GM18873 (cell line): ENCODE results near the gene SULT1E1.

ENCODE experiments used
- ATAC-seq: cut with Tn5 transposase; IDR thresholded peaks from one replicate; pipeline ENCODE4 v1.9.1; 2021; ENCODE audit warnings: mild to moderate bottlenecking, moderate library complexity, moderate number of reproducible peaks; ENCODE audit not compliant: unreplicated experiment, low FRiP score

The SULT1E1 gene

GRCh38 chr4:69860052-69860451 lies at the start of gene SULT1E1:
Gene SULT1E1 (minus strand): TSS chr4:69860145. CDS start chr4:69857644, 2,501 bp downstream.
- ATAC-seq: no peak

- no peak for ATAC-seq
Measured at GRCh38 chr4:69909195-69909594, 49.2 kb upstream of the SULT1E1 start.

- ATAC-seq: no peak
Measured at GRCh38 chr4:69907151-69907550, 47.2 kb upstream of the SULT1E1 start.

- ATAC-seq: no peak
Measured at GRCh38 chr4:69896530-69897116, 36.7 kb upstream of the SULT1E1 start.

GRCh38 chr4:69894721-69895120 lies 34.8 kb upstream of the SULT1E1 start:
- no peak for ATAC-seq

- no peak for ATAC-seq
Measured at GRCh38 chr4:69894186-69894585, 34.2 kb upstream of the SULT1E1 start.

GRCh38 chr4:69888336-69888735 lies 28.4 kb upstream of the SULT1E1 start:
- no peak for ATAC-seq

- ATAC-seq: no peak
Measured at GRCh38 chr4:69882150-69882549, 22.2 kb upstream of the SULT1E1 start.

- peak; percentile 84 for ATAC-seq
Measured at GRCh38 chr4:69881173-69881773, 21.3 kb upstream of the SULT1E1 start.

GRCh38 chr4:69878250-69878649 lies 18.3 kb upstream of the SULT1E1 start:
- no peak for ATAC-seq

- ATAC-seq: no peak
Measured at GRCh38 chr4:69877453-69877852, 17.5 kb upstream of the SULT1E1 start.

GRCh38 chr4:69876071-69876470 lies 16.1 kb upstream of the SULT1E1 start:
- no peak for ATAC-seq

GRCh38 chr4:69875576-69875975 lies 15.6 kb upstream of the SULT1E1 start:
- ATAC-seq: no peak

GRCh38 chr4:69874507-69874906 lies 14.6 kb upstream of the SULT1E1 start:
- ATAC-seq: no peak

GRCh38 chr4:69861756-69862155 lies 1.8 kb upstream of the SULT1E1 start:
- no peak for ATAC-seq

- no peak for ATAC-seq
Measured at GRCh38 chr4:69860521-69861298, 765 bp upstream of the SULT1E1 start.

- ATAC-seq: no peak
Measured at GRCh38 chr4:69859140-69859685, 732 bp downstream of the SULT1E1 start.

GRCh38 chr4:69858690-69859089 lies 1.3 kb downstream of the SULT1E1 start:
- no peak for ATAC-seq

- no peak for ATAC-seq
Measured at GRCh38 chr4:69855822-69856221, 4.1 kb downstream of the SULT1E1 start.

- peak; percentile 72 for ATAC-seq
Measured at GRCh38 chr4:69849969-69850368, 10.0 kb downstream of the SULT1E1 start.

- ATAC-seq: no peak
Measured at GRCh38 chr4:69849297-69849696, 10.6 kb downstream of the SULT1E1 start.
